GM10248 (cell line): ENCODE results near the gene NPNT.

Experiments used
- CTCF ChIA-PET: fragments of 300-600 bp; sonication (Branson Sonifier 250); formaldehyde crosslinking; extraction: SDS; loops from one replicate; lab custom pipeline; 2021; ENCODE audit warnings: antibody characterized with exemption; lab: Yijun Ruan, JAX
- POLR2A ChIA-PET: fragments of 350-650 bp; sonication (Branson Sonifier 250); formaldehyde crosslinking; extraction: SDS; loops from one replicate; lab custom pipeline; 2020; ENCODE audit warnings: antibody characterized with exemption; lab: Yijun Ruan, JAX
- DNase-seq: peaks from one replicate; pipeline ENCODE4 v3.0.0; 2012; ENCODE audit errors: extremely low spot score
- TF ChIP-seq, protein P1 (sequence below): IDR thresholded peaks from 2 replicates; pipeline ENCODE4 v1.5.1; 2012; ENCODE audit warnings: mild to moderate bottlenecking, low read depth; ENCODE audit errors: extremely low read depth, missing control alignments, control extremely low read depth

Gene NPNT

DNA sequence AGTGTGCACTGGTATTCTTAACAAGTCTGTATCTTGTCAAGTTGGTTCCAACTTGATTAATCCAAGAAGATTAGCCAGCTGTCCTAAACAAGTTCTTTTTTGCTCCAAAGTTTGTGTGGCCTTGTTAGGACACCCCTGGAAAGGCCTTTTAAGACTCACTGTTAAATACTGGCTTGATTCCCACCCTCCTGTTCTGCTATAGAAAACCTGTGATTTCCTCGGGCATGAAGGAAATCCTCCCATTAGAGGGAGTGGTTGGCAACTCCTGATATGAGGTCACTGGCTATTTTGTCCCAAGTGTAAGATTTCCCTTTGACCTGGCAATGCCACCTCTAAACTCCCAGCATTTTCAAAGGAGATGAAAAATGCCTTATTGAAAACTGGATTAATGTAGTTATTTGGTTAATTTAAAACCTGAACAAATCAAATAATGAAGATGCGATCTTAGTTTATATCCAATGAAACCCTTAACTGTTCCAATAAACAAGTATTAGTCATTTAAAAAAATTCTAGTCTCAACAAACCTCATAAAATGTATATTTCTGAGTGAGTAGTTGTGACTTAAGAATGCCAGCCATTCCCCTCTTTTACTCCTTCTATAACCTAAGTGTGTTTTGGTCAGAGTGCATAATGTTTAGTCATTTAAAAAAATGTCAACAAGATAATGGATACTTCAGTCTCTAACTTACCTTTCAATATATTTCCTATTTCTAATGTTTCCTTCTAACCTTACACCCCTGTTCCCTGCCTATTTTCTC is 94.4 kb downstream of the NPNT start:
- ChIA-PET CTCF (no interaction called here), POLR2A (no interaction called here)
- TF ChIP-seq, protein P1, sequence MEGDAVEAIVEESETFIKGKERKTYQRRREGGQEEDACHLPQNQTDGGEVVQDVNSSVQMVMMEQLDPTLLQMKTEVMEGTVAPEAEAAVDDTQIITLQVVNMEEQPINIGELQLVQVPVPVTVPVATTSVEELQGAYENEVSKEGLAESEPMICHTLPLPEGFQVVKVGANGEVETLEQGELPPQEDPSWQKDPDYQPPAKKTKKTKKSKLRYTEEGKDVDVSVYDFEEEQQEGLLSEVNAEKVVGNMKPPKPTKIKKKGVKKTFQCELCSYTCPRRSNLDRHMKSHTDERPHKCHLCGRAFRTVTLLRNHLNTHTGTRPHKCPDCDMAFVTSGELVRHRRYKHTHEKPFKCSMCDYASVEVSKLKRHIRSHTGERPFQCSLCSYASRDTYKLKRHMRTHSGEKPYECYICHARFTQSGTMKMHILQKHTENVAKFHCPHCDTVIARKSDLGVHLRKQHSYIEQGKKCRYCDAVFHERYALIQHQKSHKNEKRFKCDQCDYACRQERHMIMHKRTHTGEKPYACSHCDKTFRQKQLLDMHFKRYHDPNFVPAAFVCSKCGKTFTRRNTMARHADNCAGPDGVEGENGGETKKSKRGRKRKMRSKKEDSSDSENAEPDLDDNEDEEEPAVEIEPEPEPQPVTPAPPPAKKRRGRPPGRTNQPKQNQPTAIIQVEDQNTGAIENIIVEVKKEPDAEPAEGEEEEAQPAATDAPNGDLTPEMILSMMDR = no peak
- DNase-seq = no peak

DNA sequence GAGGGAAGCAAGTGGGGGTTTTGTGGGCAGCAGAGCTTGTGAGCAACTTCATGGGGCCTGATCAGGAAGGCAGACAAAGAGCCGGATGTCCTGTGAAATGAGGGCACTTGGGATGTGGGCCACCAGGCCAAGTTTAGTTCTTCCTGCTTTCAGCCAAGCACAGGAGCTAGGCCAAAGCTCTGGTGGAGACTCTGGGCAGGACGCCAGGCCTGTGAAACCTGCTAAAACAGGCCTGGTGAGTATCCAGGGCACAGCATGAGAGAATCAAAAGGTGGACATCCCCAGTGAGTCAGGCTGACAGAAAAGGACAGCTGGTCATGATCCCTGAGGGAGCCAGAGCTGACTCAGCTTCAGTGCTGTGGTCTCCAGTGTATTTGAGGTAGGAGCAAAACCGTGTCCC is 95.7 kb downstream of the NPNT start:
- ChIA-PET CTCF (interaction anchor here (1.4 kb wide), 1 partner anchor 11 kb away, joined by 3 read pairs; no protein-coding TSS in a partner anchor), POLR2A (no interaction called here)
- DNase-seq = no peak
- TF ChIP-seq, protein P1 = no peak

DNA sequence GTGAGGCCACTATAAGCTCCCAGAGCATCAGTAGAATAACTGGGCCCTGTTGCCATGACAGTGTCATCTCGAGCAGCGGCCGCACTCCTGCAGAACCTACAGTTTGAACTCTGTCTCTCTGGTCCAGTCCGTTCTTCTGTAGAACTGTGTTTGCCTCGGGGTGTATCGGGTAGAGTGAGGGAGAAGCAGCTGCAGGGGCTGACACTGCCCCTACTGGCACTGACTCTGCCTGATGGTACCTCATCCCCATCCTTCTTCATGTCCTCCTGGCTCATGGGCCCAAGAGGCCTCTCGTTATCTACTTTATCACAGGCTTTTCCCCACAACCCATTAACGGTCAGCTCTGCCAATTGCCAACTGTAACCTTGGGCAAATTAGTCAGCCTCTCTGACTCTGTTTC is 96.5 kb downstream of the NPNT start:
- TF ChIP-seq, protein P1 = no peak
- DNase-seq = no peak
- CTCF ChIA-PET = interaction anchor here (1.3 to 1.4 kb wide), 2 partner anchors 12 to 16 kb away, joined by 3 read pairs; no protein-coding TSS in a partner anchor
- POLR2A ChIA-PET = no interaction called here

DNA sequence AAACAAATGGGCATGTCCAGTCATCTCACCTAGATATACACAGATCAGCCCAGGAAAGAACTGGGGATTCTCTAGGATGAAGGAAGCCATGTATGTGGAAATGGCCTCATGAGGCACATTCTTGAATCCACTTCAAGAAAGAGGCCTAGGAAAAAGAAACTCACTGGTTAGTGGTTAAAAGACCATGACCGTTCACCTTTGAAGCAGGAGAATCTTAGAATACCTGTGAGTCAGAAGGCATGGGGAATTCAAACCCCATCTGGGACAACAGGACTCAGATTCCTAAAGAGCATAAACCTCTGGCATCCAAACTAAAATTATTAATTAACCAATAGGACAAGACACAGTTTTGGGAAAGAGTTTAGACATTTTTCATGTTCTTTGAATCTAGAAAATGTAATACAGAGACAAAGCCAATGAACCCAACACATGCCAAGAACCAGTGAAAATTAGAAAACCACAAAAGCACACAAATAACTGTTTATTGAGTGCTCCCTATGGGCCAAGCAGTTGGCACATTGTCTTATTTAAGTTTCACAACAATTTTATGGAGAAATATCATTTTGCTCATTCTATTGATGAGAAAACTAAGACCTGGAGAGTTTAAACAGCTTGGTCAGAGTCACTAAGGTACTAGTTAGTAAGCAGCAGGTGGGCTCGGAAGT is 97.5 kb downstream of the NPNT start:
- POLR2A ChIA-PET = no interaction called here
- DNase-seq = no peak
- CTCF ChIA-PET = interaction anchor here (1.3 kb wide), 1 partner anchor 17 kb away, joined by 3 read pairs; no protein-coding TSS in a partner anchor
- TF ChIP-seq, protein P1 = no peak

DNA sequence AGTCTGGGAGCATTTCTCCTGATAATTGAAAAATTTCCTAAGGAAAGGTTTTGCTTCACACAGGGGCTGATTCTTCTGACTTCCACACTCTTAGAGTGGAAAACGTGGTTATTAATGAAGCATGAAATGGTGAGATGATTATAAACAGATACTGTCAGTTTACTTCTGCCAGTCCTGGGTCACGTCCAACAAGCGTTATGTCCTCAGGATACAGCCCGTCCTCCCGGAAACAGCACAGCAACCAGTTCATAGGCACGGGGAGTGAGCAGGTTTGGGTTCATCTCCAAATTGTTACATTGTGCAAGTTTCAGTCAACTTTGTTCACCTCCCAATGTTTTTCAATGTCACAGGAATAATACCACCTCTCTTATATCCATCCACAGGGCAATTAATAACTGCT is 98.8 kb downstream of the NPNT start:
- no peak for DNase-seq

DNA sequence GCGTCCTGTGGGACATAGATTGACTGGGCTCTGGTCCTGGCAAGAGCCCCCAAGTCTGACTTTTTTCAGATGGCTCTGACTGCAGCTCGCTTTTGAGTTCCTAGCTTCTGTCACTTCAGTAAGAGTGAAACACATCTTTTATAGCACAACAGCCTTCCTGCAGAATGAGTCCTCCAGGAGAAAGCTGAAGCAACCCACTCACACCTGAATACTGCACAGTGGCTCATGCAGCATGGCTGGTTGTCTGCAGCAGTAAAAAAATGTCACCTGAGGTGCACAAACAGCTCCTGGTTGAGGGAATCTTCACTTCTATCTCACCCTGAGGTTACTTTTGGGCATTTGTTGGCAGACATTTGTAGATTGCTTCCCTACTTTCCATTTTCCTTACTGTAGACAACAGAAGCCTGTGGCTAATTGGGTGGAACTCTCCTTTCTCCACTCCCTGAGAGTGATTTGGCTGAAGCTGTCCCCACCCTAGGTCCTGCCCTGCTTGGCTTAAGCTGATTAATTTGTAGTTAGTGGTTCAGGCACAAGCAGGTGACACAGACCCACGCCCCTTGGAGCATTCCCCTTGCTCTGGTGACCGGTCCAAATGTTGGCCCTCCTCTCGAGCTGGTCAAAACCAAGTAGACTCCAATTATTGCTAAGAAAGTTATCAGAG is 99.7 kb downstream of the NPNT start:
- ChIA-PET CTCF (no interaction called here), POLR2A (no interaction called here)
- TF ChIP-seq, protein P1 = no peak
- DNase-seq = no peak

More for the DNA sequence above, 98.8 kb downstream of the NPNT start:
- CTCF ChIA-PET = no interaction called here
- TF ChIP-seq, protein P1 = no peak
- POLR2A ChIA-PET = interaction anchor here (0.6 kb wide), 2 partner anchors 25 to 30 kb away, joined by 3 read pairs; no protein-coding TSS in a partner anchor
